NCI-H748 treated with DMSO at 0.1 percent for 48 hours (cell line): ENCODE results near the gene WBP1L.
"Not testable (repeated sequence)": the region's sequence is repeated elsewhere in the genome, so short reads cannot be mapped to it uniquely, and the experiment has no call there.

Experiments used
- DNase-seq: peaks from one replicate; lab custom pipeline; 2025; lab: John Stamatoyannopoulos, UW

Gene WBP1L

DNA sequence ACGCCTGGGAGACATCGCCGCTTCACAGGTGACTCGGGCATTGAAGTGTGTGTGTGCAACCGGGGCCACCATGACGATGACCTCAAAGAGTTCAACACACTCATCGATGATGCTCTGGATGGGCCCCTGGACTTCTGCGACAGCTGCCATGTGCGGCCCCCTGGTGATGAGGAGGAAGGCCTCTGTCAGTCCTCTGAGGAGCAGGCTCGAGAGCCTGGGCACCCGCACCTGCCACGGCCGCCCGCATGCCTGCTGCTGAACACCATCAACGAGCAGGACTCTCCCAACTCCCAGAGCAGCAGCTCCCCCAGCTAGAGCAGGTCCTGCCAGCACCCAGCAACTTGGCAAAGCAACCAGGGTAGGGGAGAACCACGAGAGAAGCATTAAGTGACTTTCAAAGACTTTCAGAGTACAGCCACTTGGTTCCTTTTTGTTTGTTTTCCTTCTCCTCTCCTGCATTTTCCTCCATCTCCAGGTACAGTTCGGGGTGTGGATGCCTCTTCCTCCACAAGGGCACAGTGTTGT lies 69.3 kb downstream of the WBP1L start:
- DNase-seq = no peak

DNA sequence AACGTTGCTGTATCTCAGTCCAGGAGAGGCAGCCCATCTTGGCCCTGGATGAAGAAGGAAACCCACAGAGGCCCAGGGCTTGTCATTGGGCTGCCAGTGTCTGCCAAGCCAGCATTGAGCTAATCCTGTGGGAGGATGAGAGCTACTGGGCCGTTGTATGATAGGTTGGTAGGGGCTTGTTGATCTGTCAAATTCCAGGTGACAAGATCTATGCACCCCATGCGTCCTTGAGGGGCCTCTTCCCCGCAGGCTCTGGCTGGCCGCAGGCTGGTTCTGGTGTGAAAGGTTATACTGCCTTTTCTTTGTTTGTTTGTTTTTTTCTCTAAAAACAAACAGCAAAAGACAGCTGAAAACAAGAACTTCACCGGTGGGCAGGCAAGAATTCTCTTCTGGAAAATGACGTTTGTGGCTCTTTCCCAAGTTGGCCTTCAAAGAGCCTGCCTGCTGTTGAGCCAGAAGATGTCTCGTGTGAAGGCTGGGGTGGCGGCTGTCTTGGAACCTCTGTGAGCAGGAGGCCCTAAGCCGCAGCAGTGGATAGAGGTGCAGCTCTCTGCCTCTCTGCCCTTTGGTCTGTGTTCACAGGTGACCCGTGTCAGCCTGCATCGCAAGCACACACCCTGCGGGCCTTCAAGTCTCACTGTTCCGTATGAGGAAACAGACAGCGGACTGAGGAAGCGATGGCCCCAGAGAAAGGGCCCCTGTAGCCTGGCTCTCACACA lies 70.1 kb downstream of the WBP1L start:
- DNase-seq = no peak

DNA sequence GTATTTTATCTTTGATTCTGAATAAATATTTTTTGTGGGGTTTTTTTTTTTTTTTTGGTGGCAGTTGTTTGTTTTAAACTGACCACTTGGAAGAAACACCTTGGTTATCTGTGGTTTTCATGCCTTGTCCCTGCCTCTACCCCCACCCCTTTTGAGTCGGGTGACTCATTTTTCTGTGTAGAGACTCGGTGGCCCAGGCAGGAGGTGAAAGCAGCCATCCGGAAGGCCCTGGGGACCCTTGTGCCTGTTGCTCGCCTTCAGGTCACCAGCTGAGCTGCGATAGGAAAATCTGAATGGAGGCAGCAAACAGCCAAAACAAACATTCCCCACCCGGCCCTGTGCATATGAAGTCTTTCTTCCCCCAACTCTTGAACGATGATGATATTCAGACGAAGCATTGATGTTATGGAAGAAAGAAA lies 70.7 kb downstream of the WBP1L start:
- no peak for DNase-seq

DNA sequence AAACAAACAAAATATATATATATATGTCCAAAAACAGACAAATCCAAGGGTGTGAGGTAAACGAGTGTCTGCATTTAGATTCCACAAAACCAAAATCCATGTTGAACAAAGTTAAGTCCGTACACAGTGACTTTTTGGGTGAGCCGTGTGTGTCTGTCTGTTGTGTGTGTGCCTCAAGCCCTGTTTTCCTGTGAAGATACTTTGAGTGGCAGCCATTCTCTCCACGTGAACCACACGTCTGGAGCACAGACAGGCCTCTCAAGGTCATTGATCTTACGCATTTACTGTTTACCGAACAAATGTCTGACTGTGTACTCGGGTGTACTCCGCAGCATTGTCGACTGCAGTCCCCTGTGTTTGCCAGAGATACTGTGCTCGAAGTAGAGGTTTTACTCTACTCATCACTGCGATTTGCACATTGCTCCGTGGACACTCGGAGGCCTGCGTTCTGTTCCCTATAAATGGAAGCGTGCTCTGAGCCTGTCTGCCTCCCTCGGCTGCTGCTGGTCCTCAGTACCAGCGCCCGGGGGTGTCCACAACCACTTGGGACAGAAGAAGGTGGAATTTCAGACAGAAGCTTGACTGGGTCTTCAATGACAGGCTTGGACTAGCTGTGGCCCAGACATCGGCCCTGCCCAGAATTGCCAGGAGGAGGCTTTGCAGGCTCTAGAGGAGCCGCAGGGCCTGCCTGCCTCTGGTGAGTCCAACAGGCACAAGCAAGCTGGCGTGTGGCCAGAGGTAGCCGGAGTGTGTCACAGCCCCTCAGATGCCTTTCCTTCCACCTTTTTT lies 71.3 kb downstream of the WBP1L start:
- no peak for DNase-seq

DNA sequence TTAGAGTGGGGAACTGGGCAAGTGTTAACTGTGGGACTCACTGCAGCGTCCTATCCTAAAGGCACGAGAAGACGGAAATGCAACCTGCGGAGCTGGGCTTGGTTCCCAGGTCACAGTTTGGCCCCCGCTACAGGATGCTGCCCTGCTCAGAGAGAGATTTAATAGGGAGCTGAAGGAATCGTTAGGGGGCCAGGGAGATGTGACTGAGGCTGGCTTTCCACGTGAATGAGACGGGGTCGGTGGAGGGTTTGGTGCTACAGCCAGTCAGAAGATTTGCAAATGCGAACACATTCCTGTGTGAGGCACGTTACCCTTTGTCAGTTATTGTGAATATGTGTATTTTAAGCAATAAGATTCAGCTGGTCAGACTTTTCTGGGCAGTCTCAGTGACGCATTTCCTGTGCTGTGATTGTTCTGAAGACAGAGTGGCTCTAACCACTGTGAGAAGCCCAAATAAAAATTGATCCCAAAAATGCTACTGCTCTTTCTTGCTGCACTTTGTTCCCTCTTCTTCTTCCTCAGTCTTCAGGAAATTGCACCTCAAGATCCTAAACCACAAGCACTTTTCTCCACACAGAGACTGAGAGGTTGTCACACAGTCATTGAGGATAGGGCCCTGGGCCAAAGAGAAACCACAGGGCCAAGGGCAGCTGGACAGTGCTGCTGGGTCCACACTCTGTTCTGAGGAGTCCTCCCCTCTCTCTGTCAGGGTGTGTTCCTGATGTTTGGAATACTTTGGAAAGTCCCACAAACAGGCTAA lies 72.2 kb downstream of the WBP1L start:
- no peak for DNase-seq

GRCh38 chr10:102817175-102817574 lies 73.4 kb downstream of the WBP1L start:
- no peak for DNase-seq

- DNase-seq = no peak
Measured at GRCh38 chr10:102819054-102819453, 75.3 kb downstream of the WBP1L start.

GRCh38 chr10:102820008-102820407 lies 76.3 kb downstream of the WBP1L start:
- DNase-seq = not testable (repeated sequence)

DNA sequence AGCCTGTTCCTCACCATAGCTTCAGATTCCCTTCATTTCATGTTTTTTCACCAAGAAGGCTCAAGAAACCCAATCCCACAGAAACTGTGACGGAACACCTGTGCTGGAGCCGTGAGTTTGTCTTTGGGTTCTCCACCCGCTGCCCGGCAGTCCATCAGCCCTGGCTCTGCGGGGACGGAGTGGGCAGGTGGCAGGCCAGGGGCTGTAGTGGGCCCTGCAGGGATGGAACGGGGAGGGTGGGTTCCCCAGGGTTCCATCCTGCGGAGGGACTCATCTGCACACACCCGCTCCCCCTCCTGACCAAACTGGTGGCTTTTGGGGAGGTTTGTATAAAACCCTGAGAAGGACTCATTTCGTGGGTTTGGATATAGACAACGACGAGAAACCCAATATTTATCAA lies 78.5 kb downstream of the WBP1L start:
- DNase-seq = no peak

- DNase-seq = no peak
Measured at GRCh38 chr10:102824664-102825063, 80.9 kb downstream of the WBP1L start.

GRCh38 chr10:102826148-102826796 lies 82.5 kb downstream of the WBP1L start:
- no peak for DNase-seq

DNA sequence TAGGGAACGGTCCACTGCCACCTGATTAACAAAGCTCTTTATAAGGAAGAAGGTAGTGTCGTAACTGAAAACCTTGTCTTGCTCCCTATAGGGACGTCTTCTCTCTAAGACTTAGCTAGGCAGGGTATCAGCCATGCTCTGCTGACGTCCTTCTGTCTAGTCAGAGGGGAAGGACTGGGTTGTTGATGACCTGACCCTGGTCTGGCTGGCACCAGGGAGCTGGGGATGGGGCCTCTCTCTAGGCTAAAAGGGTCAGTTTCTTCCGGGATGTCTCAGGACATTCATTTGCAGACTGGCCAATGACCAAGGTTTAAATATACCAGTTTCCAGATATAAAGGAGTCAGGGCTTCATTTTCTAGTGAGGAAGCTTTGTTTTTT lies 83.8 kb downstream of the WBP1L start:
- DNase-seq = no peak

DNA sequence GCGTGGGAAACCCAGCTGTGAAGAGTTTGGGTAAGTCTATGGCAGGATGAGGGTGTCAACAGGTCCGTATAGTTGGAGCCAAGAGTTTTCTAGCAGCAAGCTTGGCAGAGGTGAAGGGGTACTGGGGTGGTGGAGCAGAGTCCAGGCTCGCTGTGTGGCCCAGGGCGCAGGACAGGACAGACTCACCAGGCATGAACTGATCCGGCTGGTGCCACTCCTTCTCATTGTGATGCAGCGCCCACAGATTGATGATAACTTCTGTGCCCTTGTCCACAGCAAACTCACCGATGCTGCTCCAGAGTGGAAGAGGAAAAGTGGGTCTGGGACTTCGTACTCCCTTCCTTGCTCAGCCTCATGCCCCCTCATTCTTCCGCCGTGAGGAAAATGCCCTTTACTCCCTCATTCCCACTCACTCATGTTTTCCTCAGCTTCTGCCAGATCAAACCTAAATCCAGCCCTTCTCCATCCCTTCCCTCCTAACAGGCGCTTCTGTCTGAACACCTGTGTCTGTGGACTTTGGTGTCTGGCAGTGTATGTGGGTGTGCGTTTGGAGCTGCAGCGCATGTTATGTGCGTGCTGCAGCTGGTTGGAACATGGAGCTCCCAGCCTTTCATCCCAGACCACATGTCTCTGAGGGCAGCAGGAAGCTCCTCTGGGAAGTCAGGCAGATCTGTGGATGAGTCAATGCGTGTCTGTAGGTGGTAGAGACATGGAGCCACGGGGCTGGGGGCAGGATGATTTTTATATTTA lies 87.7 kb downstream of the WBP1L start:
- no peak for DNase-seq

DNA sequence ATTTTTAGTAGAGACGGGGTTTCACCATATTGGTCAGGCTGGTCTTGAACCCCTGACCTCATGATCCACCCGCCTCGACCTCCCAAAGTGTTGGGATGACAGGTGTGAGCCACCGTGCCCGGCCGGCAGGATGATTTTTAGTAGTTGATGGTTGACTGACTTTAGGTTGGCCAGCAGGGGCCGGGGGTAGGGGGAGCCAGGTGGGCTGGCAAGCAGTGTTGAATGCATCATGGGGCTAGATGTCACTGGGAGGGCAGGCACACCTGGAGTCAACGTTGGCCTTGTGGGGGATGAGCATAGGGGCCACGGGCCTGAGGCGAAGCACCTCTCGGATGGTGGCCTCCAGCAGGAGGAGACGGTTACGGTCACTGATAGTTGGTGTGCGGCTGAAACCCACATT lies 88.5 kb downstream of the WBP1L start:
- DNase-seq = no peak

- DNase-seq = no peak
Measured at GRCh38 chr10:102832987-102833386, 89.2 kb downstream of the WBP1L start.

DNA sequence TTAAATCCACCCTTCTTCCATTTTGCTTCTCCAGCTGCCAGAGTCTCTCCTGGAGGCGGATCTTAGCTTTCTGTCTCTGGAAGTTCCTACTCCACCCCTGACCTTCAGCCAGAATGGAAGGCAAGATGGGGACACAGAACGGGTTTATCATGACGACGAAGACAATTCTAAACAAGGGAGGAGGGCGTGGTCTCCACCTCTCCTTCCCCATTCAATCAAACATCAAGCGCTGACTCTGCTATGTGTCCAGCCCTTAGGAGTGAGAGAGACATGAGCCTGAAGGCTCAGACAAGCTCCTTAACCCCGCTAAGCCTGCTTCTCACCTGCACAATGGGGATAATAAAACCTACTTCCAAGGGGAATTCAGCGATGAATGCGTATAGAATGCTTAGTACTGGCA lies 90.4 kb downstream of the WBP1L start:
- DNase-seq = no peak

- DNase-seq = peak; percentile 53
Measured at GRCh38 chr10:102835007-102835482, 91.3 kb downstream of the WBP1L start.

GRCh38 chr10:102837230-102837721 lies 93.5 kb downstream of the WBP1L start, which contains the start of gene CYP17A1:
TSS of gene CYP17A1 (minus strand) at chr10:102837413. CDS start at chr10:102837361, 52 bp downstream.
- no peak for DNase-seq

DNA sequence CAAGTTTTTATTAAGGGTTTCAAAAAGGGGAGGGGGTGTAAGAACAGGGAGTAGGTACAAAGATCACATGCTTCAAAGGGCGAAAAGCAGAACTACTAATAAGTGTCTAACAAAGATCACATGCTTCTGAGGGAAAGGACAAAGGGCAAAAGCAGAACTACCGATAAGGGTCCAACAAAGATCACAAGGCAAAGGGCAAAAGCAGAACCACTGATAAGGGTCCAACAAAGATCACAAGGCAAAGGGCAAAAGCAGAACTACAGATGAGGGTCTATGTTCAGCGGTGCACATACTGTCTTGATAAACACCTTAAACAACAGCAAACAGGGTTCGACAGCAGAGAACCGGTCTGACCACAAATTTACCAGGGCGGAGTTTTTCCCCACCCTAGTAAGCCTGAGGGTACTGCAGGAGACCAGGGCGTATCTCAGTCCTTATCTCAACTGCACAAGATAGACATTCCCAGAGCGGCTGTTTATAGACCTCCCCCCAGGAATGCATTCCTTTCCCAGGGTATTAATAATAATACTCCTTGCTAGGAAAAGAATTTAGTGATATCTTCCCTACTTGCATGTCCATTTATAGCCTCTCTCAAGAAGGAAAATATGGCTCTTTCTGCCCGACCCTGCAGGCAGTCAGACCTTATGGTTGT lies 94.7 kb downstream of the WBP1L start:
- DNase-seq = not testable (repeated sequence)

GRCh38 chr10:102841827-102842345 lies 98.1 kb downstream of the WBP1L start:
- DNase-seq = no peak
